Stomach (tissue), 4 donors: ENCODE data around the gene ANKRD44.

Experiments used
- CTCF ChIP-seq, 7 experiments: fragments of 450-650 bp in 4 of 7; fragments of 200-600 bp in 3 of 7; sonication (generic) in 3 of 7; IDR thresholded peaks; one replicate each; pipeline ENCODE4 v1.5.1; 2016 to 2019; ENCODE audit warnings: antibody characterized with exemption in 7 of 7, control low read depth in 2 of 7, mild to moderate bottlenecking in 1 of 7
- EP300 ChIP-seq: sonication (generic); formaldehyde crosslinking; IDR thresholded peaks from one replicate; pipeline ENCODE4 v1.6.1; 2017; ENCODE audit warnings: antibody characterized with exemption
- POLR2A ChIP-seq, 4 donors: fragments of 450-650 bp; IDR thresholded peaks; one replicate each; pipeline ENCODE4 v1.6.1; 2016; ENCODE audit warnings: antibody characterized with exemption in 4 of 4, control low read depth in 2 of 4, mild to moderate bottlenecking in 1 of 4, moderate library complexity in 1 of 4
- POLR2AphosphoS5 ChIP-seq, 3 donors: sonication (generic); formaldehyde crosslinking; IDR thresholded peaks; one replicate each; pipeline ENCODE4 v1.6.1; 2016; ENCODE audit warnings: antibody characterized with exemption in 3 of 3

- TF ChIP-seq CTCF (IDR thresholded peaks at IDR 0.05) (no peak), POLR2AphosphoS5 (IDR thresholded peaks at IDR 0.05) (no peak), POLR2A (IDR thresholded peaks at IDR 0.05) (no peak), EP300 (no peak)
These were observed 67.9 kb downstream of the ANKRD44 start for GRCh38 chr2:197242719-197243118.
